HT-29 (cell line): ENCODE measurements around the gene THOC7. TPM values are rescaled to one million over a fixed set of nuclear protein-coding genes. Genes with fewer than 3 reads are reported as not detected.

Experiments
- DNase-seq: peaks from one replicate; pipeline ENCODE4 v3.0.0-alpha.2; 2015; ENCODE audit warnings: low spot score
- total RNA-seq: library from RNA; depleted of rRNA; stranded (reverse); fragments of >200 nt; shearing (Covaris generic); gene quantifications from 2 replicates; pipeline ENCODE4 v1.2.3, GENCODE V29; 2014; rRNA removed

The THOC7 gene
- 25.6 and 26.1 TPM in 2 replicates for total RNA-seq

- DNase-seq, result peak; percentile 34
Measured at GRCh38 chr3:63863150-63864007, at the start of gene THOC7, which contains the start of gene ATXN7. Gene THOC7, minus strand, starts transcription at chr3:63863805. Its CDS starts 15 bp downstream, at chr3:63863790. Gene ATXN7, plus strand, starts transcription at chr3:63863867. Its CDS starts 48,732 bp downstream, at chr3:63912599.

- peak; percentile 39 for DNase-seq
Measured at GRCh38 chr3:63912768-63913588, 49.4 kb upstream of the THOC7 start.

GRCh38 chr3:63911873-63912767 is 48.5 kb upstream of the THOC7 start, which contains the start of gene SCAANT1:
Gene SCAANT1, minus strand, starts transcription at chr3:63912383.
- peak; percentile 79 for DNase-seq

DNA sequence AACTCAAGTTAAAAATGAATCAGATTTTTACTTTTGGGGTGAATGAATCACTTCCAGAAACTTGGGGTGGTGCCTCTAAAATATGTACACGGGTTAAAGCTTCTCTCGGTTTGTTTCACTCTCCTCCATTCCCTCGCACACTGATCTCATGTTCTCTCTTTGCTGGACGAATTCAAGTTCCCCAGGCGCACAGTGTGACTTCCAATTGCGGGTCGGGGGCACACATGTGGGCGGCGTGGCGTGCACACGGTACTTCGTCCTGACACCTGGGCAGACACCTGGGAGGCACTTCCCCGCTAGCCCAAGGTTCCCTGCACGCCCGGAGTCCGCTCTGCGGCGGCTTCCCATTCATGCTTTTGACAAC is 47.9 kb upstream of the THOC7 start:
- no peak for DNase-seq

GRCh38 chr3:63910891-63911290 is 47.3 kb upstream of the THOC7 start:
- DNase-seq, result peak; percentile 5

GRCh38 chr3:63910001-63910400 is 46.4 kb upstream of the THOC7 start:
- DNase-seq, result no peak

DNA sequence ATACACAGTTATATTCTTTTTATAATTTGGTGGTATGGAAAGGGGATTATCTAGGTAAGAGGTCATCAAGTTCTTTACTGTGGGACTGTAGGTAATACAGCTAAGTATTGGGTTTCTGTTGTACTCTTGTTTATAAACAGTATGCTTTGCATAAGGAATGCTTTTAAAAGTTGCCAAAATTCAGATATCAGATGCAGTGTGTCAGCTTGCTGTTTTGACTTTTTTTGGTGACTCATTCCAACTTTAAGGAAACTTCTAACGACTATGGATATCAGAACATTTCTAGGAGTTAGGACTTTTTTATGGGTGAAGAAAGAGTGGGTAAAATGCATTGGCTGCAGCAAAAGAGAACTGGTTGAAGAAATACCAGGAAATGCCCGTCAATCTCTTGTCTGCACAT is 45.8 kb upstream of the THOC7 start:
- no peak for DNase-seq

GRCh38 chr3:63908776-63909175 is 45.2 kb upstream of the THOC7 start:
- no peak for DNase-seq

DNA sequence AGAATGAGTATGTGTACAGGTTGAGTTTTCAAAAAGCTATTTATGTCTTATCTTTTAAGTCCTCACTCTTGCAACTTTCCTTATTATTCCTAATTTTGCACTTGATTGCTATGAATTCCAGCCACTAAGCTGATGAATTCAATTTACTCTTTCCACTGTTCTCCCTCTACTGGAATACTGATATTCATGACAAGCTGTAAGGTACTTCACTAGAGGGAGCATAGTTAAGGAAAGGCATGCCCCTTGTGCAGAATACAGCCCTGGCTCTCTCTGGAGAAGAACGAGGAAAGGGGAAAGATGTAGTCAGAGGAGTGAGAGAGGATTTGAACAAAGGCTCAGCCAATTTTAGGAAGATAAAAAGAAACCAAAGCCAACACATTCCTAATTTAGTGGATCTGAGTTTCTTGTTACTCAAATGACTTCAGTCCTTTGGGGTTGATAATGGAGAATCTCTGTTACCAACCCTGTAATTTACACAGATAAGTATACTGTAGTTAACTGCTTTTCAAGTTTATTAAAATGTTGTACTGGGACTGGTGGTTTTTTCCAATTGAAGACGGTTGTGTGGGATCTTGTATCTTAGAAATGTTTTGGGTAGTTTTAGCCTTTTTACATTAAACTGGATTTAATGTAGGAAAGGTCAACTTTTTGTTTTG is 44.6 kb upstream of the THOC7 start:
- peak; percentile 10 for DNase-seq

GRCh38 chr3:63905731-63906620 is 42.4 kb upstream of the THOC7 start:
- DNase-seq, result no peak

- no peak for DNase-seq
Measured at GRCh38 chr3:63900459-63900858, 36.9 kb upstream of the THOC7 start.

DNA sequence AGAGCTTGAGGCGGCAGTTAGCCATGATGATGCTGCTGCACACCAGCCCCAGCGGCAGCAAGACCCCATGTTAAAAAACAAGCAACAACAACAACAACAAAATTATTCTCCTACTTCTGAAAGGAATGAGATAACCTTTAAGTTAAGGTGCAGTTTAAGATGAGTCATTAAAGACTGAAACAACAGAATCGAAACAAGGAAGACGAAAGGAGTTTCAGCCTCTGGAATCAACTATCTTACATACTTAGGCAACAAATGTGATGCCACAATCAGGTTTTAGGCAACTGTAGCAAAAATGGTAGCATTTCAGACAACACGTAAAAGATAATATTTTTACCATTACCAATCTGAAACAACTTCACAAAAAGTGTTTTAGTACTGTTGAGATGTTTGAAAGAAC is 36.4 kb upstream of the THOC7 start:
- no peak for DNase-seq

- no peak for DNase-seq
Measured at GRCh38 chr3:63896332-63897030, 32.9 kb upstream of the THOC7 start.

GRCh38 chr3:63895422-63896189 is 32.0 kb upstream of the THOC7 start:
- no peak for DNase-seq

DNA sequence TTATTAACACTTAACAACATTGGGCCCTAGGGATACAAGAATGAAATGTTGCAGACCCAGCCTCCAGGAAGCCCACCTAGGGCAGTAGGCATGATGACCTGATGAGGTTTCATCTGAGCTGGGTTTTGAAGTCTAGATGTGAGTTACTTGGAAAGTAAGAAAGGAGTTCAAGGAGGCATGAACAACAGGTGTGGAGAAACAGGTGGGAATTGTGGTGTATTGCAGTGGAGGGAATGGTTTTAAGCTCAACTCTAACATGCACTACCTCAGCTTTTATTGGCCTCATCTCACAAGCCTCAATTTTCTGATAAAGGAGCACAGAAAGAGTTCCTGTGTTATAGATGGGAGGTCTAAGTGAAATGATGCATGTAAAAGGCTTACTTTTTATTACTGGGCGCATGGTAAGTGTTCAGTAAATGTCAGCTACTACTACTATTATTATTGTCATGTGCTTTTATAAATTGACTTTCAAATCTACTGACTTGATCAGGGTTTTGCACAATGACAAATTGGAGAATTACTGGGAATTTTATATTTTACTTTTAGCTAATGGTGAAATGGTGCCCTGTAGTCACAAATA is 29.3 kb upstream of the THOC7 start:
- no peak for DNase-seq

DNA sequence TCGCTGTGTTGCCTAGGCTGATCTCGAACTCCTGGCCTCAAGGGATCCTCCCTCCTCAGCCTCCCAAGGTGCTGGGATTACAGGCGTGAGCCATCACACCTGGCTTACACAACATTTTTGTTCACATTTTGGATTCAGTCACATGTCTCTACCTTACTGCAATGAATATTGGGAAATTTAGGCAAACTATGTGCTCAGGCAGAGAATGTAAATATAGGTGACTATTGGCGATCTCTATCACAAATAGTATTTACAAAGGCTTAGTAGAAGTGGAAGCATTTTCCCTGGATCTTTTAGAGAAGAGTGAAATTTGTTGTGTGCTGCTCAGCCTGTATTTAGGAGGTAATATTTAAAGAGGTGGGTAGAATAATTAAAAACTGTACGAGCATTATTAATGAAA is 27.9 kb upstream of the THOC7 start:
- DNase-seq, result no peak

GRCh38 chr3:63886858-63887257 is 23.3 kb upstream of the THOC7 start:
- no peak for DNase-seq

DNA sequence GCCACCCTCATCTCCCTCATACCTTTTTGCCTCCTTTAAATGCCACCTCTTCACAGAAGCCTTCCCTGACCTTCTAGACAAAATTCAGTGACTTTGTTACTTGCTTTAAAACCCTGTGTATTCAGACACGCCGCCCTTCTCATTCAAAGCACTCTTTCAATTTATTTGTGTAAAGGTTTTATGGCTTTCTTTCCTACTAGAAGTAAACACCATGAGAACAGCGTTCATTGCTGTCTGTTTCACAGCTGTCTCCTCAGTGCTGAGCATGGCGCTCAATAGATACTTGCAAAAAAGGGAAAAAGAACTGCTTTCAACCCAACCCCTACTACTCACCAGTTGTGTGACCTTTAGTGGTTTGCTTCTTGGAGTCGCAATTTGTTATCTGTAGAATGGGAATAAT is 17.0 kb upstream of the THOC7 start:
- DNase-seq, result no peak
